HepG2 (cell line): ENCODE results near the gene TFPI. TPM values are rescaled to one million over a fixed set of nuclear protein-coding genes. Genes with fewer than 3 reads are reported as not detected.

Experiments
- ATF7 ChIP-seq, 2 experiments: fragments of 450-650 bp in 1 of 2; sonication (generic) in 1 of 2; formaldehyde crosslinking in 1 of 2; IDR thresholded peaks; 2 replicates each; pipeline versions ENCODE4 v1.4.0 to v1.6.1; 2016 to 2020; ENCODE audit warnings: antibody characterized with exemption in 1 of 2, mild to moderate bottlenecking in 1 of 2, missing genetic modification reagents in 1 of 2
- ELF3 ChIP-seq: IDR thresholded peaks from 2 replicates; pipeline ENCODE4 v1.6.1; 2016; ENCODE audit warnings: missing genetic modification reagents, missing compliant biosample characterization
- ELF4 ChIP-seq: sonication (generic); formaldehyde crosslinking; IDR thresholded peaks from 2 replicates; pipeline ENCODE4 v1.5.0; 2020; ENCODE audit warnings: missing genetic modification reagents, mild to moderate bottlenecking, moderate library complexity, borderline replicate concordance
- ETV5 ChIP-seq: IDR thresholded peaks from 2 replicates; pipeline ENCODE4 v1.6.1; 2018; ENCODE audit warnings: missing biosample characterization, missing genetic modification reagents, inconsistent platforms, borderline replicate concordance
- GATAD2A ChIP-seq: IDR thresholded peaks from 2 replicates; pipeline ENCODE4 v1.6.1; 2016
- KAT2B ChIP-seq: fragments of 150-350 bp; IDR thresholded peaks from 2 replicates; pipeline ENCODE4 v1.6.1; 2014; ENCODE audit warnings: low read depth, low read length, borderline replicate concordance
- MED1 ChIP-seq: sonication (generic); formaldehyde crosslinking; IDR thresholded peaks from 2 replicates; pipeline ENCODE4 v1.4.0; 2020; ENCODE audit warnings: missing genetic modification reagents
- MIER3 ChIP-seq: IDR thresholded peaks from 2 replicates; pipeline ENCODE4 v1.6.1; 2016; ENCODE audit warnings: missing compliant biosample characterization, borderline replicate concordance
- NCOA2 ChIP-seq: sonication (generic); formaldehyde crosslinking; IDR thresholded peaks from 2 replicates; pipeline ENCODE4 v1.8.0; 2022; ENCODE audit warnings: inconsistent platforms
- NFE2L1 ChIP-seq: sonication (generic); formaldehyde crosslinking; IDR thresholded peaks from 2 replicates; pipeline ENCODE4 v1.4.0; 2020; ENCODE audit warnings: missing genetic modification reagents, mild to moderate bottlenecking, borderline replicate concordance
- NFIB ChIP-seq: sonication (generic); formaldehyde crosslinking; IDR thresholded peaks from 2 replicates; pipeline ENCODE4 v1.9.0; 2021; ENCODE audit warnings: missing genetic modification reagents, mild to moderate bottlenecking, borderline replicate concordance
- POGZ ChIP-seq: sonication (generic); formaldehyde crosslinking; IDR thresholded peaks from 2 replicates; pipeline ENCODE4 v1.4.0; 2020; ENCODE audit warnings: mild to moderate bottlenecking, missing genetic modification reagents
- RBM22 ChIP-seq: fragments of 200-400 bp; formaldehyde crosslinking; optimal IDR thresholded peaks from 2 replicates; pipeline ENCODE3; 2017; ENCODE audit warnings: mild to moderate bottlenecking, low read length, moderate library complexity
- RXRB ChIP-seq: IDR thresholded peaks from 2 replicates; pipeline ENCODE4 v1.6.1; 2016; ENCODE audit warnings: borderline replicate concordance, missing genetic modification reagents, missing compliant biosample characterization
- SAP130 ChIP-seq: IDR thresholded peaks from 2 replicates; pipeline ENCODE4 v1.6.1; 2016; ENCODE audit warnings: low read depth
- polyA plus RNA-seq, 8 experiments: library from polyadenylated mRNA; depleted of rRNA in 3 of 8; stranded (reverse) in 7 of 8; unstranded in 1 of 8; fragments of >200 nt; fragmentation: Illumina TruSeq in 4 of 8; extraction: Trizol in 4 of 8; gene quantifications; 2 replicates each; pipeline versions ENCODE4 v1.2.1 to v1.2.3, GENCODE V29; 2011 to 2016; ENCODE audit warnings: low read depth in 4 of 8, missing spikeins in 1 of 8, mixed read lengths in 1 of 8; ENCODE audit not compliant: insufficient read depth in 1 of 8
- total RNA-seq, 5 experiments: library from RNA; depleted of rRNA; stranded (reverse); fragments of >200 nt; fragmentation: Illumina TruSeq; extraction: Trizol; gene quantifications; 2 replicates each; pipeline ENCODE4 v1.2.3, GENCODE V29; 2016; ENCODE audit warnings: low read depth in 1 of 5
- TF ChIP-seq, protein P1 (sequence below): sonication (generic); formaldehyde crosslinking; IDR thresholded peaks from 2 replicates; pipeline ENCODE4 v1.5.0; 2020; ENCODE audit warnings: mild to moderate bottlenecking, missing genetic modification reagents, borderline replicate concordance
- TF ChIP-seq, protein P2 (sequence below): IDR thresholded peaks from 2 replicates; pipeline ENCODE4 v1.6.1; 2016; ENCODE audit warnings: low read depth
- TF ChIP-seq, protein P3 (sequence below): sonication (generic); formaldehyde crosslinking; IDR thresholded peaks from 2 replicates; pipeline ENCODE4 v1.4.0; 2020; ENCODE audit warnings: missing genetic modification reagents
- TF ChIP-seq, protein P4 (sequence below): sonication (generic); formaldehyde crosslinking; IDR thresholded peaks from 2 replicates; pipeline ENCODE4 v1.5.0; 2020; ENCODE audit warnings: mild to moderate bottlenecking, missing genetic modification reagents
- TF ChIP-seq, protein P5 (sequence below): IDR thresholded peaks from 2 replicates; pipeline ENCODE4 v1.6.1; 2016; ENCODE audit warnings: mild to moderate bottlenecking

The TFPI gene
- total and polyA plus RNA-seq, 2 of the 13 experiments (the other 11 are each of a cell fraction or from before 2014, with no cell fraction given) = 301 to 436 TPM

DNA sequence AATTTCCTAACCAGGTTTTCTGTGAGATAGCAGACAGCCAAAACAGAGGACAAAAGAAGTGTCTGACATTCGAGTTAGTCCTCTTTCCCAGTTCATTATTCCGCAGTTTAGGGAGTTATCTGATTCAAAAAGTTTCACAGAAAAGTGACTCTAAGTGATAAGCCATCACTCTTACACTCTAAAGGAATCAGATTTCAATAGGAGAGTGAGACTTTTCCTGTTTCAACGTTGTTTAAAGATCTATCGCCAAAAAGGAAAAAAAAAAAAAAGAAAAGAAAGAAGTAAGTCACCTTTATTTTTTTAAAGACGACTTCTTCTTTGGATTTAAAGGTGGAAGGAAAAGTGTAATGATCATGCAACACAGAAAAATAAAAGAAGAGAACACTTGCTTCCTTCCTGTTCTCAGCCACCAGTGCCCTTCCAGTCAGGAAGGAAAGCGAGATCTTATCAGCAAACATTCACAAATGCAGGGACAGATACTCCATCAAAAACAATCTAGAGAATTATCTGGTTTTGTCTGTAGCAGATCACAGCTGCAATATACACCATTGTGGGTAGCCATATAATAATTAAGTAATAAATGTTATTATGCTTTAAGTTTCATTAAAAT lies 49.8 kb downstream of the TFPI start (continued):
- TF ChIP-seq, protein P1, sequence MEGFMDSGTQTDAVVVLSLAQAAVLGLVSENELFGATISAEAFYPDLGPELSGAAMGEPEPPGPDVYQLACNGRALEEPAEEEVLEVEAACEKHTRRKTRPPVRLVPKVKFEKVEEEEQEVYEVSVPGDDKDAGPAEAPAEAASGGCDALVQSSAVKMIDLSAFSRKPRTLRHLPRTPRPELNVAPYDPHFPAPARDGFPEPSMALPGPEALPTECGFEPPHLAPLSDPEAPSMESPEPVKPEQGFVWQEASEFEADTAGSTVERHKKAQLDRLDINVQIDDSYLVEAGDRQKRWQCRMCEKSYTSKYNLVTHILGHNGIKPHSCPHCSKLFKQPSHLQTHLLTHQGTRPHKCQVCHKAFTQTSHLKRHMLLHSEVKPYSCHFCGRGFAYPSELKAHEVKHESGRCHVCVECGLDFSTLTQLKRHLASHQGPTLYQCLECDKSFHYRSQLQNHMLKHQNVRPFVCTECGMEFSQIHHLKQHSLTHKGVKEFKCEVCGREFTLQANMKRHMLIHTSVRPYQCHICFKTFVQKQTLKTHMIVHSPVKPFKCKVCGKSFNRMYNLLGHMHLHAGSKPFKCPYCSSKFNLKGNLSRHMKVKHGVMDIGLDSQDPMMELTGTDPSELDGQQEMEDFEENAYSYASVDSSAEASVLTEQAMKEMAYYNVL (CRISPR knock-in tag) = 0 out of 2 replicates have a peak, but pooled peaks have one; percentile 29
- peak; percentile 55 for TF ChIP-seq SAP130 (CRISPR knock-in tag)
- no peak for TF ChIP-seq KAT2B
- peak; percentile 70 for TF ChIP-seq GATAD2A (CRISPR knock-in tag)
- no peak for TF ChIP-seq MIER3 (CRISPR knock-in tag)
- peak; percentile 84; the same call in 1 of the 2 replicates for TF ChIP-seq ETV5 (CRISPR knock-in tag)
- TF ChIP-seq POGZ (CRISPR knock-in tag) = 0 out of 2 replicates have a peak, but pooled peaks have one; percentile 22
- TF ChIP-seq, protein P2, sequence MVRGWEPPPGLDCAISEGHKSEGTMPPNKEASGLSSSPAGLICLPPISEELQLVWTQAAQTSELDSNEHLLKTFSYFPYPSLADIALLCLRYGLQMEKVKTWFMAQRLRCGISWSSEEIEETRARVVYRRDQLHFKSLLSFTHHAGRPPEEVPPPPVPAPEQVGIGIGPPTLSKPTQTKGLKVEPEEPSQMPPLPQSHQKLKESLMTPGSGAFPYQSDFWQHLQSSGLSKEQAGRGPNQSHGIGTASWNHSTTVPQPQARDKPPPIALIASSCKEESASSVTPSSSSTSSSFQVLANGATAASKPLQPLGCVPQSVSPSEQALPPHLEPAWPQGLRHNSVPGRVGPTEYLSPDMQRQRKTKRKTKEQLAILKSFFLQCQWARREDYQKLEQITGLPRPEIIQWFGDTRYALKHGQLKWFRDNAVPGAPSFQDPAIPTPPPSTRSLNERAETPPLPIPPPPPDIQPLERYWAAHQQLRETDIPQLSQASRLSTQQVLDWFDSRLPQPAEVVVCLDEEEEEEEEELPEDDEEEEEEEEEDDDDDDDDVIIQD (CRISPR knock-in tag) = 0 out of 2 replicates have a peak, but pooled peaks have one; percentile 40
- no peak for TF ChIP-seq NFIB (CRISPR knock-in tag)
- TF ChIP-seq ELF4 (CRISPR knock-in tag) = peak; percentile 62; the same call in 1 of the 2 replicates
- peak; percentile 39; the same call in 1 of the 2 replicates for TF ChIP-seq NCOA2 (CRISPR knock-in tag)
- peak; percentile 90 for TF ChIP-seq MED1
- peak; percentile 35; the same call in 1 of the 2 replicates for TF ChIP-seq RXRB (CRISPR knock-in tag)
- TF ChIP-seq, protein P3, sequence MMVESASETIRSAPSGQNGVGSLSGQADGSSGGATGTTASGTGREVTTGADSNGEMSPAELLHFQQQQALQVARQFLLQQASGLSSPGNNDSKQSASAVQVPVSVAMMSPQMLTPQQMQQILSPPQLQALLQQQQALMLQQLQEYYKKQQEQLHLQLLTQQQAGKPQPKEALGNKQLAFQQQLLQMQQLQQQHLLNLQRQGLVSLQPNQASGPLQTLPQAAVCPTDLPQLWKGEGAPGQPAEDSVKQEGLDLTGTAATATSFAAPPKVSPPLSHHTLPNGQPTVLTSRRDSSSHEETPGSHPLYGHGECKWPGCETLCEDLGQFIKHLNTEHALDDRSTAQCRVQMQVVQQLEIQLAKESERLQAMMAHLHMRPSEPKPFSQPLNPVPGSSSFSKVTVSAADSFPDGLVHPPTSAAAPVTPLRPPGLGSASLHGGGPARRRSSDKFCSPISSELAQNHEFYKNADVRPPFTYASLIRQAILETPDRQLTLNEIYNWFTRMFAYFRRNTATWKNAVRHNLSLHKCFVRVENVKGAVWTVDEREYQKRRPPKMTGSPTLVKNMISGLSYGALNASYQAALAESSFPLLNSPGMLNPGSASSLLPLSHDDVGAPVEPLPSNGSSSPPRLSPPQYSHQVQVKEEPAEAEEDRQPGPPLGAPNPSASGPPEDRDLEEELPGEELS (CRISPR knock-in tag) = peak; percentile 59; the same call in 1 of the 2 replicates
- TF ChIP-seq ELF3 (CRISPR knock-in tag) = peak; percentile 53; the same call in 1 of the 2 replicates
- TF ChIP-seq, protein P4, sequence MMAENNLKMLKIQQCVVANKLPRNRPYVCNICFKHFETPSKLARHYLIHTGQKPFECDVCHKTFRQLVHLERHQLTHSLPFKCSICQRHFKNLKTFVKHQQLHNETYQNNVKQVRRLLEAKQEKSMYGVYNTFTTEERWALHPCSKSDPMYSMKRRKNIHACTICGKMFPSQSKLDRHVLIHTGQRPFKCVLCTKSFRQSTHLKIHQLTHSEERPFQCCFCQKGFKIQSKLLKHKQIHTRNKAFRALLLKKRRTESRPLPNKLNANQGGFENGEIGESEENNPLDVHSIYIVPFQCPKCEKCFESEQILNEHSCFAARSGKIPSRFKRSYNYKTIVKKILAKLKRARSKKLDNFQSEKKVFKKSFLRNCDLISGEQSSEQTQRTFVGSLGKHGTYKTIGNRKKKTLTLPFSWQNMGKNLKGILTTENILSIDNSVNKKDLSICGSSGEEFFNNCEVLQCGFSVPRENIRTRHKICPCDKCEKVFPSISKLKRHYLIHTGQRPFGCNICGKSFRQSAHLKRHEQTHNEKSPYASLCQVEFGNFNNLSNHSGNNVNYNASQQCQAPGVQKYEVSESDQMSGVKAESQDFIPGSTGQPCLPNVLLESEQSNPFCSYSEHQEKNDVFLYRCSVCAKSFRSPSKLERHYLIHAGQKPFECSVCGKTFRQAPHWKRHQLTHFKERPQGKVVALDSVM (CRISPR knock-in tag) = no peak
- no peak for TF ChIP-seq RBM22
- TF ChIP-seq ATF7 (IDR thresholded peaks at IDR 0.05) = no peak
- TF ChIP-seq ATF7 (CRISPR knock-in tag; IDR thresholded peaks at IDR 0.05) = no peak
- TF ChIP-seq NFE2L1 (CRISPR knock-in tag) = no peak
- TF ChIP-seq, protein P5, sequence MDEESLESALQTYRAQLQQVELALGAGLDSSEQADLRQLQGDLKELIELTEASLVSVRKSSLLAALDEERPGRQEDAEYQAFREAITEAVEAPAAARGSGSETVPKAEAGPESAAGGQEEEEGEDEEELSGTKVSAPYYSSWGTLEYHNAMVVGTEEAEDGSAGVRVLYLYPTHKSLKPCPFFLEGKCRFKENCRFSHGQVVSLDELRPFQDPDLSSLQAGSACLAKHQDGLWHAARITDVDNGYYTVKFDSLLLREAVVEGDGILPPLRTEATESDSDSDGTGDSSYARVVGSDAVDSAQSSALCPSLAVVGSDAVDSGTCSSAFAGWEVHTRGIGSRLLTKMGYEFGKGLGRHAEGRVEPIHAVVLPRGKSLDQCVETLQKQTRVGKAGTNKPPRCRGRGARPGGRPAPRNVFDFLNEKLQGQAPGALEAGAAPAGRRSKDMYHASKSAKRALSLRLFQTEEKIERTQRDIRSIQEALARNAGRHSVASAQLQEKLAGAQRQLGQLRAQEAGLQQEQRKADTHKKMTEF (CRISPR knock-in tag) = 0 out of 2 replicates have a peak, but pooled peaks have one; percentile 20
